Activated CD4-positive, alpha-beta T cell treated with anti-CD3 and anti-CD28 coated beads, Interleukin-10, Interleukin-2, amounts not matched to agents 100 ng/mL and 50 ng/mL, durations not matched to agents 16 hours and 8 hours (primary cell): Measurements from ENCODE around the gene ROBO1.

Experiments used
- DNase-seq: peaks from one replicate; pipeline ENCODE4 v3.0.0-alpha.2; 2020

The ROBO1 gene

GRCh38 chr3:79297245-79297960, 470.4 kb downstream of the ROBO1 start:
- no peak for DNase-seq

- DNase-seq, result no peak
Observed at GRCh38 chr3:79286882-79287281, 480.9 kb downstream of the ROBO1 start.

- DNase-seq, result no peak
Observed at GRCh38 chr3:79285871-79286270, 481.9 kb downstream of the ROBO1 start.

GRCh38 chr3:79285380-79285779, 482.4 kb downstream of the ROBO1 start:
- no peak for DNase-seq

- DNase-seq, result no peak
Observed at GRCh38 chr3:79284781-79285180, 483.0 kb downstream of the ROBO1 start.

- no peak for DNase-seq
Observed at GRCh38 chr3:79278681-79279080, 489.1 kb downstream of the ROBO1 start.

- DNase-seq, result no peak
Observed at GRCh38 chr3:79268422-79268821, 499.4 kb downstream of the ROBO1 start.

- no peak for DNase-seq
Observed at GRCh38 chr3:79264892-79265291, 502.9 kb downstream of the ROBO1 start.

- no peak for DNase-seq
Observed at GRCh38 chr3:79263423-79263822, 504.4 kb downstream of the ROBO1 start.

- DNase-seq, result no peak
Observed at GRCh38 chr3:79258479-79258878, 509.3 kb downstream of the ROBO1 start.

GRCh38 chr3:79257791-79258190, 510.0 kb downstream of the ROBO1 start:
- no peak for DNase-seq

GRCh38 chr3:79255702-79256101, 512.1 kb downstream of the ROBO1 start:
- no peak for DNase-seq

- DNase-seq, result no peak
Observed at GRCh38 chr3:79255292-79255691, 512.5 kb downstream of the ROBO1 start.

GRCh38 chr3:79253704-79254103, 514.1 kb downstream of the ROBO1 start:
- DNase-seq, result no peak

- no peak for DNase-seq
Observed at GRCh38 chr3:79253271-79253670, 514.5 kb downstream of the ROBO1 start.

- DNase-seq, result no peak
Observed at GRCh38 chr3:79250746-79251145, 517.1 kb downstream of the ROBO1 start.

GRCh38 chr3:79249701-79250100, 518.1 kb downstream of the ROBO1 start:
- no peak for DNase-seq

- DNase-seq, result no peak
Observed at GRCh38 chr3:79247725-79248043, 520.1 kb downstream of the ROBO1 start.

- DNase-seq, result no peak
Observed at GRCh38 chr3:79246875-79247724, 520.7 kb downstream of the ROBO1 start.

- no peak for DNase-seq
Observed at GRCh38 chr3:79245284-79246138, 522.3 kb downstream of the ROBO1 start.

GRCh38 chr3:79236496-79236895, 531.3 kb downstream of the ROBO1 start:
- DNase-seq, result no peak

GRCh38 chr3:79233431-79234060, 534.3 kb downstream of the ROBO1 start:
- DNase-seq, result no peak

GRCh38 chr3:79230266-79230665, 537.5 kb downstream of the ROBO1 start:
- no peak for DNase-seq
